Neuronal stem cell (in vitro differentiated cells): Measurements from ENCODE around the gene TMOD1.

Experiments
- DNase-seq: peaks from one replicate; pipeline ENCODE4 v3.0.0-alpha.2; 2013; ENCODE audit warnings: low spot score
- H2AFZ ChIP-seq: one replicate; pipeline ENCODE4 v1.6.1; 2013; ENCODE audit warnings: mild to moderate bottlenecking, low read length, inconsistent platforms
- H2AK5ac ChIP-seq: 2 replicates; pipeline ENCODE4 v1.6.1; 2013; ENCODE audit warnings: low read depth, mild to moderate bottlenecking, inconsistent platforms, low read length, moderate library complexity, mixed read lengths
- H2BK120ac ChIP-seq: 2 replicates; pipeline ENCODE4 v1.6.1; 2013; ENCODE audit warnings: low read depth, mild to moderate bottlenecking, inconsistent platforms, low read length, moderate library complexity, mixed read lengths
- H2BK12ac ChIP-seq: one replicate; pipeline ENCODE4 v1.6.1; 2013; ENCODE audit warnings: low read length, inconsistent platforms
- H2BK15ac ChIP-seq: 2 replicates; pipeline ENCODE4 v1.6.1; 2013; ENCODE audit warnings: mild to moderate bottlenecking, low read length, inconsistent platforms, mixed read lengths
- H2BK5ac ChIP-seq: one replicate; pipeline ENCODE4 v1.6.1; 2013; ENCODE audit warnings: inconsistent platforms, mild to moderate bottlenecking, low read length, moderate library complexity
- H3K14ac ChIP-seq: one replicate; pipeline ENCODE4 v1.6.1; 2013; ENCODE audit warnings: low read length, inconsistent platforms
- H3K18ac ChIP-seq: 2 replicates; pipeline ENCODE4 v1.6.1; 2013; ENCODE audit warnings: low read length, inconsistent platforms
- H3K23ac ChIP-seq: 2 replicates; pipeline ENCODE4 v1.6.1; 2013; ENCODE audit warnings: low read depth, mild to moderate bottlenecking, mixed read lengths, low read length, inconsistent platforms; ENCODE audit not compliant: poor library complexity
- H3K27ac ChIP-seq: replicated peaks from 3 replicates; pipeline ENCODE4 v1.5.1; 2013; ENCODE audit warnings: low read length, inconsistent platforms
- H3K27me3 ChIP-seq, 3 experiments: 2 replicates each; pipeline ENCODE4 v1.6.1; 2013; ENCODE audit warnings: low read length in 3 of 3, mild to moderate bottlenecking in 2 of 3, inconsistent platforms in 1 of 3, low read depth in 1 of 3, mixed read lengths in 1 of 3, moderate library complexity in 1 of 3; ENCODE audit not compliant: control insufficient read depth in 3 of 3, insufficient read depth in 3 of 3
- H3K36me3 ChIP-seq, 2 donors: replicated peaks in 1 of 2; 2 replicates each; pipeline ENCODE4 v1.6.1; 2013; ENCODE audit warnings: low read length in 2 of 2; ENCODE audit not compliant: control insufficient read depth in 2 of 2, insufficient read depth in 2 of 2
- H3K4ac ChIP-seq: 2 replicates; pipeline ENCODE4 v1.6.1; 2013; ENCODE audit warnings: inconsistent platforms, mild to moderate bottlenecking, low read length, moderate library complexity
- H3K4me1 ChIP-seq, 2 donors: 1 replicate in 1 of 2; 2 replicates in 1 of 2; pipeline ENCODE4 v1.6.1; 2013; ENCODE audit warnings: low read length in 2 of 2, low read depth in 1 of 2; ENCODE audit not compliant: control insufficient read depth in 2 of 2, insufficient read depth in 1 of 2
- H3K4me2 ChIP-seq: one replicate; pipeline ENCODE4 v1.6.1; 2013; ENCODE audit warnings: mild to moderate bottlenecking, low read length, inconsistent platforms; ENCODE audit not compliant: insufficient read depth, poor library complexity, severe bottlenecking
- H3K4me3 ChIP-seq, 2 donors: 2 replicates each; pipeline ENCODE4 v1.5.1; 2013; ENCODE audit warnings: low read length in 2 of 2, mild to moderate bottlenecking in 2 of 2, inconsistent platforms in 1 of 2, moderate library complexity in 1 of 2
- H3K79me1 ChIP-seq: one replicate; pipeline ENCODE4 v1.6.1; 2013; ENCODE audit warnings: low read depth, mild to moderate bottlenecking, inconsistent platforms, low read length, moderate library complexity
- H3K9ac ChIP-seq: one replicate; pipeline ENCODE4 v1.6.1; 2013; ENCODE audit warnings: mild to moderate bottlenecking, low read depth, low read length, inconsistent platforms; ENCODE audit not compliant: poor library complexity
- H3K9me3 ChIP-seq, 2 donors: replicated peaks in 1 of 2; 2 replicates each; pipeline versions ENCODE3 to v1.6.1; 2013; ENCODE audit warnings: low read length in 2 of 2, mild to moderate bottlenecking in 2 of 2, inconsistent platforms in 1 of 2, low read depth in 1 of 2, mixed read lengths in 1 of 2, moderate library complexity in 1 of 2; ENCODE audit not compliant: control insufficient read depth in 2 of 2, insufficient read depth in 1 of 2
- H4K8ac ChIP-seq: one replicate; pipeline ENCODE4 v1.6.1; 2013; ENCODE audit warnings: low read depth, mild to moderate bottlenecking, inconsistent platforms, low read length, moderate library complexity
- H4K91ac ChIP-seq: one replicate; pipeline ENCODE4 v1.6.1; 2013; ENCODE audit warnings: low read length, low read depth, mild to moderate bottlenecking, inconsistent platforms; ENCODE audit not compliant: poor library complexity
- WGBS, 2 donors: extraction: QIAGEN DNeasy Blood & Tissue Kit; methylation state at CpG; one replicate each; pipeline ENCODE4 v1.1.7; 2013; ENCODE audit warnings: missing lambda C conversion rate in 2 of 2, mixed read lengths in 1 of 2; ENCODE audit not compliant: insufficient read length in 2 of 2, insufficient replicate concordance in 1 of 2; ENCODE audit errors: extremely low coverage in 2 of 2; 5-methylcytosine and 5-hydroxymethylcytosine counted together

TMOD1 gene

GRCh38 chr9:97507428-97507984 lies 6.0 kb downstream of the TMOD1 start:
- H3K4me2 ChIP-seq, result no peak overlapping the region
- no peak for DNase-seq
- no CpG with 5 or more reads among the region's 5 CpGs for WGBS, 2 donors
- H2AFZ ChIP-seq, result no peak overlapping the region
- no peak overlapping the region for H3K27ac ChIP-seq
- no peak overlapping the region for H2BK12ac ChIP-seq
- H3K36me3 ChIP-seq, result no peaks in the 10 kb centered on the region
- no peak overlapping the region for H2BK120ac ChIP-seq
- H2BK15ac ChIP-seq, result no peak overlapping the region
- no peaks in the 10 kb centered on the region for H3K79me1 ChIP-seq
- H3K14ac ChIP-seq, result no peak overlapping the region
- H4K91ac ChIP-seq, result no peak overlapping the region
- H3K18ac ChIP-seq, result no peak overlapping the region
- H4K8ac ChIP-seq, result no peak overlapping the region
- H3K23ac ChIP-seq, result no peak overlapping the region
- H3K4me1 ChIP-seq, result peaks cover 0 to under 1% of the 10 kb centered on the region in 2 donors
- no peak overlapping the region for H2BK5ac ChIP-seq
- no peak overlapping the region for H2AK5ac ChIP-seq
- no peak overlapping the region for H3K9ac ChIP-seq
- H3K9me3 ChIP-seq, result no peaks in the 10 kb centered on the region
- H3K4me3 ChIP-seq, result no peak overlapping the region
- peaks cover 5 to 40% (median 26%) of the 10 kb centered on the region in 3 experiments for H3K27me3 ChIP-seq
- H3K4ac ChIP-seq, result no peak overlapping the region

GRCh38 chr9:97508852-97509251 lies 7.4 kb downstream of the TMOD1 start:
- H3K9me3 ChIP-seq, result no peaks in the 10 kb centered on the region
- no CpG with 5 or more reads among the region's 4 CpGs for WGBS, 2 donors
- no peaks in the 10 kb centered on the region for H3K4me1 ChIP-seq

GRCh38 chr9:97510797-97511654 lies 9.6 kb downstream of the TMOD1 start:
- Histone ChIP-seq H3K9ac (peak overlapping the region; percentile 27), H3K4me1 (peaks cover 0 to under 1% of the 10 kb centered on the region in 2 donors), H4K8ac (no peak overlapping the region), H3K4ac (no peak overlapping the region), H3K23ac (peak overlapping the region; percentile 40), H3K27ac (no peak overlapping the region), H3K36me3 (no peaks in the 10 kb centered on the region), H3K27me3 (peaks cover 0 to 5% (median 0%) of the 10 kb centered on the region in 3 experiments), H3K9me3 (no peaks in the 10 kb centered on the region), H3K14ac (no peak overlapping the region), H2BK12ac (no peak overlapping the region), H4K91ac (no peak overlapping the region), H3K79me1 (no peaks in the 10 kb centered on the region), H2AFZ (no peak overlapping the region), H3K4me2 (no peak overlapping the region), H3K4me3 (no peak overlapping the region), H2BK15ac (no peak overlapping the region), H3K18ac (no peak overlapping the region), H2BK120ac (no peak overlapping the region), H2BK5ac (no peak overlapping the region), H2AK5ac (no peak overlapping the region)
- DNase-seq, result no peak
- no CpG with 5 or more reads among the region's 10 CpGs for WGBS, 2 donors

More at GRCh38 chr9:97508852-97509251, 7.4 kb downstream of the TMOD1 start:
- Histone ChIP-seq H3K9ac (no peak overlapping the region), H3K4me3 (no peak overlapping the region), H3K4me2 (no peak overlapping the region), H3K23ac (no peak overlapping the region), H2BK120ac (no peak overlapping the region), H3K18ac (no peak overlapping the region), H2BK15ac (no peak overlapping the region), H2AFZ (no peak overlapping the region), H3K79me1 (no peaks in the 10 kb centered on the region), H4K8ac (no peak overlapping the region), H2AK5ac (no peak overlapping the region), H3K27ac (no peak overlapping the region), H3K4ac (no peak overlapping the region), H2BK12ac (no peak overlapping the region), H4K91ac (no peak overlapping the region), H3K27me3 (peaks cover 0 to 26% (median 12%) of the 10 kb centered on the region in 3 experiments), H2BK5ac (no peak overlapping the region), H3K14ac (no peak overlapping the region), H3K36me3 (no peaks in the 10 kb centered on the region)
- no peak for DNase-seq

GRCh38 chr9:97511655-97512427 lies 10.4 kb downstream of the TMOD1 start:
- no peak overlapping the region for H3K14ac ChIP-seq
- WGBS, 2 donors, result no CpG with 5 or more reads among the region's 6 CpGs
- H3K4ac ChIP-seq, result no peak overlapping the region
- H2AFZ ChIP-seq, result no peak overlapping the region
- DNase-seq, result no peak
- no peak overlapping the region for H3K9ac ChIP-seq
- no peak overlapping the region for H4K8ac ChIP-seq
- H3K18ac ChIP-seq, result no peak overlapping the region
- no peak overlapping the region for H2BK5ac ChIP-seq
- peaks cover 0 to 4% (median 2%) of the 10 kb centered on the region in 3 experiments for H3K27me3 ChIP-seq
- no peak overlapping the region for H2BK15ac ChIP-seq
- no peaks in the 10 kb centered on the region for H3K79me1 ChIP-seq
- H2BK120ac ChIP-seq, result no peak overlapping the region
- no peak overlapping the region for H3K4me2 ChIP-seq
- peaks cover 5 to 7% of the 10 kb centered on the region in 2 donors for H3K4me1 ChIP-seq
- H3K27ac ChIP-seq, result no peak overlapping the region
- no peak overlapping the region for H4K91ac ChIP-seq
- H3K36me3 ChIP-seq, result no peaks in the 10 kb centered on the region
- H3K4me3 ChIP-seq, result no peak overlapping the region
- no peak overlapping the region for H2BK12ac ChIP-seq
- H3K23ac ChIP-seq, result no peak overlapping the region
- no peak overlapping the region for H2AK5ac ChIP-seq
- no peaks in the 10 kb centered on the region for H3K9me3 ChIP-seq
